ENCODE results near the gene RHOBTB1. TPM values are rescaled to one million over a fixed set of nuclear protein-coding genes. Genes with fewer than 3 reads are reported as not detected.

Gene RHOBTB1
- total RNA-seq, 1 donor from 2014 or later = 26.4 TPM

DNA sequence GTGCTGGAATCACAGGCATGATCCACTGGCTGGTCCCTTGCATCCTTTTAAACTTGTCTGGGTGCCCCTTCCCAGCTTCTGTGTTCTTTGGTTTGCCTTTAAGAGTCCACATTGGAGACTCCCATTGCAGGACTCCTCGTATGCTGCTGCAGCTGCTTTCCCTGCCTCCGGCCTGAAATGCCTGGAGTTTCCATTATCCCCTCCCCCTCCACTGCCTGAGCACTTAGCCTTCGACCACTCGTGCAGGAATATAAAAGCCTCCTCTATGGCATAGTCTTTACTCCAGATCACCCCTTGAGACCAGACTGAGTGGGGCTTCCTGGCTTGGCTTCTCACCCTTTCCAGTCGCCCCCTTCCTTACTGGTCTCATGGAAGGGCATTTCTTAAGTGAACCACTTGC lies 80.2 kb downstream of the RHOBTB1 start:
- TF ChIP-seq, protein P1, sequence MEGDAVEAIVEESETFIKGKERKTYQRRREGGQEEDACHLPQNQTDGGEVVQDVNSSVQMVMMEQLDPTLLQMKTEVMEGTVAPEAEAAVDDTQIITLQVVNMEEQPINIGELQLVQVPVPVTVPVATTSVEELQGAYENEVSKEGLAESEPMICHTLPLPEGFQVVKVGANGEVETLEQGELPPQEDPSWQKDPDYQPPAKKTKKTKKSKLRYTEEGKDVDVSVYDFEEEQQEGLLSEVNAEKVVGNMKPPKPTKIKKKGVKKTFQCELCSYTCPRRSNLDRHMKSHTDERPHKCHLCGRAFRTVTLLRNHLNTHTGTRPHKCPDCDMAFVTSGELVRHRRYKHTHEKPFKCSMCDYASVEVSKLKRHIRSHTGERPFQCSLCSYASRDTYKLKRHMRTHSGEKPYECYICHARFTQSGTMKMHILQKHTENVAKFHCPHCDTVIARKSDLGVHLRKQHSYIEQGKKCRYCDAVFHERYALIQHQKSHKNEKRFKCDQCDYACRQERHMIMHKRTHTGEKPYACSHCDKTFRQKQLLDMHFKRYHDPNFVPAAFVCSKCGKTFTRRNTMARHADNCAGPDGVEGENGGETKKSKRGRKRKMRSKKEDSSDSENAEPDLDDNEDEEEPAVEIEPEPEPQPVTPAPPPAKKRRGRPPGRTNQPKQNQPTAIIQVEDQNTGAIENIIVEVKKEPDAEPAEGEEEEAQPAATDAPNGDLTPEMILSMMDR (conservative IDR thresholded peaks at IDR 0.05) = no peak
- no peak for DNase-seq (ENCODE audit: extremely low spot score, unreplicated experiment)
- H3K36me3 Mint-ChIP-seq = peaks cover 4% of the 10 kb centered on the region
- H3K9me3 Mint-ChIP-seq = no peaks in the 10 kb centered on the region
- H3K27me3 Mint-ChIP-seq = no peaks in the 10 kb centered on the region
- no peak overlapping the region for H3K4me3 Mint-ChIP-seq
- H3K27ac Mint-ChIP-seq = no peak overlapping the region
- peaks cover under 1% of the 10 kb centered on the region for H3K4me1 Mint-ChIP-seq (ENCODE audit: unreplicated experiment)

DNA sequence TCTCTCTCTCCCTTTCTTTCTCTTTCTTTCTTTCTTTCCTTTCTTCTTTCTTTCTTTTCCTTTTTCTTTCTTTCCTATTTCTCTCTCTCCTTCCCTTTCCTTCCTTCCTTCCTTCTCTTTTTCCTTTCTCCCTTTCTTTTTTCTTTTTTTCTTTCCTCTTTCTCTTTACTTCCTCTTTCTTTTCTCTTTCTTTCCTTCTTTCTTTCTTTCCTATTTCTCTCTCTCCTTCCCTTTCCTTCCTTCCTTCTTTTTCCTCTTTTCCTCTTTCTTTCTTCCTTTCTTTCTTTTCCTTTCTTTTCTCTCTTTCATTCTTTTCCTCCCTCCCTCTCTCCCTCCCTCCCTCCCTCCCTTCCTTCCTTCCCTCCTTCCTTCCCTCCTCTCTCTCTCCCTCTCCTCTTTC lies 81.5 kb downstream of the RHOBTB1 start:
- DNase-seq (ENCODE audit: extremely low spot score, unreplicated experiment) = no peak
- Mint-ChIP-seq H3K9me3 (no peaks in the 10 kb centered on the region), H3K27me3 (no peaks in the 10 kb centered on the region), H3K36me3 (no peaks in the 10 kb centered on the region), H3K27ac (no peak overlapping the region), H3K4me1 (ENCODE audit: unreplicated experiment) (no peaks in the 10 kb centered on the region), H3K4me3 (no peak overlapping the region)
- TF ChIP-seq, protein P1 (conservative IDR thresholded peaks at IDR 0.05) = no peak

DNA sequence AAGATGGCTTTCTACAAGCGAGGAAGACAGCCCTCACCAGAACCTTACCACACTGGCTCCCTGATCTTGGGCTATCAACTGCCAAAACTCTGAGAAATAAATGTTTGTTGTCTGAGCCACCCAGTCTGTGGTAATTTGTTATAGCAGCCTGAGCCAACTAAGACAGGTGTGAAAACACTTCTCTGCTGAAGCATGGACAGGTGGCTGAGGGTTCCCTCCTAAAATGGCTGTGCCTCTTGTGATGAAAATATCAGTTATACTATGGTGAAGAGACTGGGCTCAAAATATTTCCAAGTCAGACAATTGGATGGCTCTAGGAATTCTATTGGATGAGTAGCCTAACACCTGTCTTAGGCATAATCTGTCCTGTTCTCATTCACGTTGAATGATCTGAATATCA lies 87.6 kb downstream of the RHOBTB1 start:
- H3K9me3 Mint-ChIP-seq = peaks cover 9% of the 10 kb centered on the region
- DNase-seq (ENCODE audit: extremely low spot score, unreplicated experiment) = no peak
- no peak overlapping the region for H3K4me3 Mint-ChIP-seq
- no peak overlapping the region for H3K27ac Mint-ChIP-seq
- no peaks in the 10 kb centered on the region for H3K36me3 Mint-ChIP-seq
- no peaks in the 10 kb centered on the region for H3K27me3 Mint-ChIP-seq
- TF ChIP-seq, protein P1 (conservative IDR thresholded peaks at IDR 0.05) = no peak
- peaks cover 4% of the 10 kb centered on the region for H3K4me1 Mint-ChIP-seq (ENCODE audit: unreplicated experiment)

DNA sequence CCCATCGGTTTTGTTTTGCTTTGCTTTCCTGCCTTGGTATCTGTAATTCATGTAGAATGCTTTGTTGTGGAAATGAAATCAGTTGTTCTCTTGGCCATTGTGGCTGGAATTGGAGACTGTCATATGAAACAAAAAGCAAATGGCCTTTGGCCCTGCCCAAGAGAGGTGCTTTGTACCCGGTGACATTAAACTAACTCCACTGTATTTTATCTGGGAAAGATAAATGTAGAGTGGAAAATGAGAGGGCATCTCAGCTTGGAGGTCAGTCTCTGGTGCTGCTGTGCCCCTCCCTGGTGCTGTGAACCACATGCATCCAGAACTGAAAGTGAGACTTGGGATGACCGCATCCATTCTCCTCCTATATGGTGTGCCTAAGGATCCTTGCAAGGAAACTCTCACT lies 90.3 kb downstream of the RHOBTB1 start:
- TF ChIP-seq, protein P1 (conservative IDR thresholded peaks at IDR 0.05) = no peak
- Mint-ChIP-seq H3K27ac (no peak overlapping the region), H3K4me3 (no peak overlapping the region), H3K27me3 (no peaks in the 10 kb centered on the region), H3K4me1 (ENCODE audit: unreplicated experiment) (peaks cover 7% of the 10 kb centered on the region), H3K36me3 (no peaks in the 10 kb centered on the region), H3K9me3 (peaks cover 9% of the 10 kb centered on the region)
- DNase-seq (ENCODE audit: extremely low spot score, unreplicated experiment) = no peak

DNA sequence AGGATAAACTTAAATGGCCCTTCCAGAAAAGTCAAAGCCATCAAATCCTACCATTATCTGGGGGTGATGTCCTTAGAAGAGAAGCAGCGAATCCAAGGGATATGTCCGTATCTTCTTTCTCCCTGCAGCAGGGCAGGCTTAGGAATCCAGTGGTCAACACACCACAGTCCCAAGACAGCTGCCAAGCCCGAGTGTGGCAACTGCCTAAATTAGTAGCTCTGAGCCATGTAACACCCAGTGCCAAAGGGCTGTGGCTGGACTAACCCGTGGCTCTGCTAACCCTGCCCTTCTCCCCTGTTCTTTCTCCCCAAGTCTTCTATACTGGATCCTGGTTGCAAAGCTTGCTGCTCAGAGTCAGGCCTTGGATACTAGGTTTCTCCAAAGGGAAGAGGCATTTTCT lies 90.9 kb downstream of the RHOBTB1 start:
- Mint-ChIP-seq H3K9me3 (peaks cover 9% of the 10 kb centered on the region), H3K27ac (no peak overlapping the region), H3K36me3 (no peaks in the 10 kb centered on the region), H3K27me3 (no peaks in the 10 kb centered on the region), H3K4me3 (no peak overlapping the region), H3K4me1 (ENCODE audit: unreplicated experiment) (peaks cover 13% of the 10 kb centered on the region)
- TF ChIP-seq, protein P1 (conservative IDR thresholded peaks at IDR 0.05) = no peak
- no peak for DNase-seq (ENCODE audit: extremely low spot score, unreplicated experiment)

DNA sequence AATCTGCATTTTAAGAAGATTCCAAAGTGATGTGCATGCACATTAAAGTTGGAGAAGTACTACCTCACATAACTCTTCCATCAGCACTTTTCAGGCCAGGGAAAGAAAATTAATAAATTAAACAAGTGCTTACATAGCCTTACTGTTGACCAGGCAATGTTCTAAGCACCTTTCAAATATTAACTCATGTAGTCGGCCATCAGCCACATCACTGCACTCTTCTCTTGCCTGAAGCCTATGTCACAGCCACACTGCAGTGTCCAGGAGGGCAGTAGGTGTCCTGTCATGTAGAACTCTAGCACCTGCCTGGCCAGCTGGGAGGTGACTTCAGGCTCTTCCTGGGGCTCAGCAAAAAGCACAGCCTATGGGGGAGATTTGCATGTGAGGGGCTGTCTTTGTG lies 94.2 kb downstream of the RHOBTB1 start:
- TF ChIP-seq, protein P1 (conservative IDR thresholded peaks at IDR 0.05) = no peak
- Mint-ChIP-seq H3K4me3 (no peak overlapping the region), H3K9me3 (peaks cover 6% of the 10 kb centered on the region), H3K27me3 (no peaks in the 10 kb centered on the region), H3K4me1 (ENCODE audit: unreplicated experiment) (peaks cover 17% of the 10 kb centered on the region), H3K27ac (no peak overlapping the region), H3K36me3 (no peaks in the 10 kb centered on the region)
- DNase-seq (ENCODE audit: extremely low spot score, unreplicated experiment) = no peak

Data from type B pancreatic cell (in vitro differentiated cells).